Inflammatory macrophage (primary cell): ENCODE results near the gene MAPK8.
"Not testable (repeated sequence)": the region's sequence is repeated elsewhere in the genome, so short reads cannot be mapped to it uniquely, and the experiment has no call there.

Experiments
- DNase-seq, 2 donors: peaks; one replicate each; pipeline ENCODE4 v3.0.0-alpha.2; 2020 to 2022
- total RNA-seq, 18 experiments: gene quantifications; one replicate each; lab custom pipeline; 2026; ENCODE audit warnings: mixed read lengths in 6 of 18, inconsistent platforms in 2 of 18; lab: John Stamatoyannopoulos, UW

Gene MAPK8
- total RNA-seq: 27.1 to 53.0 (median 39.4) reads per million in 18 experiments

GRCh38 chr10:48306265-48306869 is at the start of gene MAPK8:
MAPK8 (plus strand) TSS chr10:48306677; CDS start chr10:48401661, 94,984 bp downstream.
- DNase-seq: peak; percentile 93 to 96

DNA sequence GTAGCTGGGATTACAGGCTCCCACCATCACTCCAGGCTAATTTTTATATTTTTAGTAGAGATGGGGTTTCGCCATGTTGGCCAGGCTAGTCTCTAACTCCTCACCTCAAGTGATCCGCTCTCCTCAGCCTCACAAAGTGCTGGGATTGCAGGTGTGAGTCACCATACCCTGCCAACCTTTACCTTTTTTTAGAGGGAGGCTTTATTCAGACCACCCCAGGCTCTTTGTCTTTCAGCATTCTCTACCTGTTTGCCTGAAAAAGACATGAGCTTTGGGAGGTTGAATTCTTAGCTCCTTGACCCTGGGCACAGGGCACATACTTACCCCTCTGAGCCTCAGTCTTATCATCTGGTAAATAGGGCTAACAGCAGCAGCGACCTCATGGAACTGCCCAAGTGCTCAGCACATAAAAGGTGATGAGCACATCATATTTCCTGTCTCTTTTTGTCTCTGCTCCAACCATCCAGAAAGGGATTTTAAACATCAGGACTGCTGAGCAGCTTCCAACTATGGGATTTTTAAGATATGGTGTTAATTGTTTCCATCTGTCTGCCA is 49.0 kb upstream of the MAPK8 start:
- DNase-seq: no peak

- DNase-seq: no peak
Observed at GRCh38 chr10:48258105-48258504, 48.4 kb upstream of the MAPK8 start.

GRCh38 chr10:48266528-48266927 is 39.9 kb upstream of the MAPK8 start:
- no peak for DNase-seq

GRCh38 chr10:48271047-48271730 is 35.3 kb upstream of the MAPK8 start:
- DNase-seq: no peak

DNA sequence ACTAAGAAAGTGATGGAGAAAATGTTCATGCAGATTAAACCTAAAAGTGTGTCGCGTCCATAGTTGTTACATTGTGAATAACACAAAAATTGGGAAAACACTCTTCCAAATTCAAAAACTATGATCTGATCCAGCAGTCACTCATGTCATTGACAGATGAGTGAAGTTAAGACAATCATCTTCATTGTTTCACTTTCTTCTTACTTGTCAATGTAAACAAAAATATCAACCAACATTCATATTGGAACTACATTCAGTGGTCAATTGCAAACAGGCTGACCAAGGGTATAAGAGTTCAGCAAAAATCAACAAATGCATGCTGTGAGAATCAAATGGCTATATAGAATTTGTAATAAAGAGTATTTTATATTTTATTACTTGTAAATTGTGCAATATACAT is 33.8 kb upstream of the MAPK8 start:
- no peak for DNase-seq

GRCh38 chr10:48273741-48274140 is 32.7 kb upstream of the MAPK8 start:
- no peak for DNase-seq

DNA sequence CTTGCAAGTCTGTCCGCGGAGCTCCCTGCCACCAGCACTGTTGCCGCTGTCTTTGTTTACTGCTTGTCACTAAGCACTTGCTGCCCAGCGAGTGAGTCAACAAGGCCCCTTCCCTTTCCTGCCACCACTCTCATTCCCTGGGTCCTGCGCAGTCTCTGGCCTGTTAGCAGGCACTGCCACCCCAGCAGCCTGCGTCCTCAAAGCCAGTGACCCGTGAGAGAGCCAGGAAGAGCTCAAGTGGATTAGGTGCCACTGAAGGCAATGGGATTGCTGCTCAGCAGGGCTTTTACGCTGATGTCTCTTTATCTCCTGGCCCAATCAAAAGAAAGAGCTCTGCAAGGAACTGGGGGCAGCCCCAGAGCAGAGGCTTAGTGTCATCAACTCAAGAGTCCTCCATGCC is 31.8 kb upstream of the MAPK8 start, which contains the start of gene FRMPD2:
Gene FRMPD2, minus strand, starts transcription at position 61 of the 400 bp plus-strand sequence. CDS start 129 bp downstream, outside the sequence.
- no peak for DNase-seq

GRCh38 chr10:48277093-48277492 is 29.4 kb upstream of the MAPK8 start:
- DNase-seq: no peak

DNA sequence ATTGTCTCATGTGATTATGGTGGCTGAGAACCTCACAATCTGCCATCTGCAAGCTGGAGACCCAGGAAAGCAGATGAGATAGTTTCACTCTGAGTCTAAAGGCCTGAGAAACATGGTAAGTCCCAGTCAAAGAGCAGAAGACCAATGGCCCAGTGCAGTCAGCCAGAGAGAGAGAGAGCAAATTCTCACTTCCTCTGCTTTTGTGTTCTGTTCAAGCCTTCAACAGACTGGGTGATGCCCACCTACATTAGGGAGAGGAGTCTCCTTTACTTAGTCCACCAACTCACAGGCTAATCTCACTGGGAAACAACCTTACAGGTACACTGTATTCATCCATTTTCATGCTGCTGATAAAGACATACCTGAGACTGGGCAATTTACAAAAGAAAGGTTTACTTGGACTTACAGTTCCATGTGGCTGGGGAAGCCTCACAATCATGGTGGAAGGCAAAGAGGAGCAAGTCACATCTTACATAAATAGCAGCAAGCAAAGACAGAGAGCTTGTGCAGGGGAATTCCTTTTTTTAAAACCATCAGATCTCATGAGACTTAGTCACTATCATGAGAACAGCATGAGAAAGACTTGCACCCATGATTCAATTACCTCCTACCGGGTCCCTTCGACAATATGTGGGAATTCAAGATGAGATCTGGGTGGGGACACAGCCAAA is 27.3 kb upstream of the MAPK8 start:
- DNase-seq: peak; percentile 19 to 63

- not testable (repeated sequence) for DNase-seq
Observed at GRCh38 chr10:48281697-48282096, 24.8 kb upstream of the MAPK8 start.

DNA sequence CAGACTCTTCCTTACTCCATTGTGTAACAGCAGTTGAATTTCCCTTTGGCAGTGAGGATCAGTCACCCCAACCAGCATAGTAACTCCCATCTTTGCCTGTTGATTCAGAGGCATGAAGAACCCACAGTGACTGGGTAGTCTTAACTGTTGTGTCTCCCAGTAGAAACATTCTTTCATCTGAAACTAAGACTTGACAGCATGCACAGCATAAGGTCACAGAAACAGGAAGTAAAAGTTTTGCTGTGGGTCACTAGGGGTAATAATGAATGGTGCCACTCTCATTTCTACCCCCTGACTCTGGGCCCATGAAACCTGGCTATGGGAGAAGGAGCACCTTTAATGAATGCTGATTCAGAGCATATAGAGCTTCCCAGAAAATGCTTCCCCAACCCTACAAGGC is 23.6 kb upstream of the MAPK8 start:
- no peak for DNase-seq

DNA sequence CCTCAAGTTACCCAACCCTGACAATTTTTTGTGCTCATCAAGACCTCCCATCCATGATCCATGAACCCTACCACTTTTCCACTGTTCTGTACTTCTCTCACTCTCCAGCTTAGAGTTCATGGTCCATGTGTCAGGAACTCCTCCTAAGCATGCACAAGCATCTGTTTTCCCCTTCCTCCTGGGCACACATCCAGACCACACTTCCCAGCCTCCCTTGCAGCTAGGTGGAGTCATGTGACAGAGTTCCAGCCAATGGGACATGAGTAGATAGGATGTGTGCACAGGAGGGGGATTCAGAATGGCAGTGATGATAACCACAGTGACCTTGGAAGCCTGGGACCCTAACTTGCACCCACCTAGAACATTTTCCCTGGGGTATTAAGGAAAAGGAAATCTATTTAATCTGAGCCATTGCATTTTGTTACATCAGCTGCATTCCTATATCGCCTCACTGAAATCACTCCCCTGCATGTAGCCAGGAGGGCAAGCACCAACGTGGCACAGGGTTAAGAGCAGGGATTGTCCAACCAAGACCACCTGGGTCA is 22.4 kb upstream of the MAPK8 start:
- DNase-seq: no peak

- DNase-seq: peak in 1 of 2 donors; percentile 55
Observed at GRCh38 chr10:48284811-48285210, 21.7 kb upstream of the MAPK8 start.

DNA sequence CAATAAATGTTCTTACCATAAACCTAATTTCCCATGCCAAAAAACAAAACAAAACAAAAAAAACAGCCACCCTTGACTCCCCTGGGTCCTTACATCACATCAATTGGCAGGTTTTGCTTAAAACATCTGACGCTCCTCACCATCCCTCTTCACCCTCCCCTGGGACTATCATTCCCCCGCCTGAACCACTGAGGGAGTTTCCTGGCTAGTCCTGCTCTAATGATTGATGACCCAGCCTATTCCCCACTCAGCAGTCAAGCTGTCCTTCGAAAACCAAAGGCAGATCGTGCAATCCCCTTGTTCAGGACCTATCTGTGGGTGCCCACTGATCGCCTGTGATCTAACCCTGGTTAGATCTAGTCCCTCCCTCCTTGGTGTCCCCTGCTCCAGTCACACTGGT is 20.8 kb upstream of the MAPK8 start:
- DNase-seq: no peak

DNA sequence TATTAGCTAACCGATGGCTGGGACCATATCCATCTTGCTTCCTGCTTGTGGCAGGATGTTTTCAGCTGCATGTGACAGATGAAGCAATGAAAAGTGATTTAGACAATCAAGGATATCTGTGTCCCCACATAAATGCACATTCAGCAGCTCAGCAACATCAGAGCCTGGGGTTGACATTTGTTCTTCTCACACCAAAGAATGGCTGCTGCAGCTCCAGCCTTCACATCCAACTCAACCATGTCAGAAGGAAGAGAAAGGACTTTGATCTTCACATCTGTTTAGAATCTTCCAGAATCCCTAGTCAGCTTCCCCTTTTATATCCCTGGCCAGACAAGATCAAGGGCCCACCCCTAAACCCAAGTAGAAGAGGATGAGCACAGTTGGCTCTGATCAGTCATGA is 20.1 kb upstream of the MAPK8 start:
- peak in 1 of 2 donors; percentile 18 for DNase-seq

DNA sequence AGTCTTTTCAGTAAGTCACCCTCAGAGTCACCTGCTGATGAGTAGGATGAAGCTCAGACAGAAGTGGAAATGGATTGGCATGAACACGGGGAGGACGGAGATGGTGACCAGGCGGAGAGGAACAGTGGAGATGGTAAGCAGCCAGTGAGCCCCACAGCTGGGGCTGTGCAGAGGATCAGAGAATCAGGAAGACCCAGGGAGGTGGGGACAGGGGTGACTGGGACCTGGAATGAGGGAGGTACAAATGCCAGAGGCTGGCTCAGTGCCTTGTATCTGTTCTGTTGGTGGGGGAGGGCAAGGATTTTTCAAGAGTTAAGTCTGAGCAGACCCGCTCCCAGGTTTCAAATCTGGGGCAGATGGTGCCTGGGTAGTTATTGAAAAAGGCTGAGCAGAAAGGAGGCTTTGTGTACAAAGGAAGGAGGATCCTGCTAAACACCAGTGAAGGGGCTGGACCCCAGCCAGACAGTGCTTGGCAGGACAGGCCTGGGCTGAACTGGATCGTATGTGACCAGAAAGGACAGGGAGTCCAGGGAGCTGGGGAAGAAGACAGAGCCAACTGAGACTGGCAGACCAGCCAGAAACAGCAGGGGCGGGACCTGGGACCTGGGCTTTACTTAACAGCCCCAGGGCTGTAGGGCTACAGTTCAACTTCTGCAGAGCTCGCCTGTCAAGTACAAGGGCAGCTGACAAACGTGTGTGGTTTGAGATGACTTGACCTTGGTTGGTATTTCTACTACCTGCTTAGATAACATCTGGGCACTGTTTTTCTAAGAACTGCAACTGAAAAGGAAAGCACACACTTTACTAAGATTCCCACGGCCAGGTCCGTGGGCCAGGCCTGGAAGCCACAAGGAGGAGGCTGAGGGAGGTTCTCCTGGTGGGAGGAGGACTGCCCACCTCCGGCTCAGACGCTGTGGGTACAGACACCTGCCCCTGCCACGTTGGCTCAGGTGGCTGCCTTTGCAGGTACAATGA is 18.8 kb upstream of the MAPK8 start:
- DNase-seq: no peak

DNA sequence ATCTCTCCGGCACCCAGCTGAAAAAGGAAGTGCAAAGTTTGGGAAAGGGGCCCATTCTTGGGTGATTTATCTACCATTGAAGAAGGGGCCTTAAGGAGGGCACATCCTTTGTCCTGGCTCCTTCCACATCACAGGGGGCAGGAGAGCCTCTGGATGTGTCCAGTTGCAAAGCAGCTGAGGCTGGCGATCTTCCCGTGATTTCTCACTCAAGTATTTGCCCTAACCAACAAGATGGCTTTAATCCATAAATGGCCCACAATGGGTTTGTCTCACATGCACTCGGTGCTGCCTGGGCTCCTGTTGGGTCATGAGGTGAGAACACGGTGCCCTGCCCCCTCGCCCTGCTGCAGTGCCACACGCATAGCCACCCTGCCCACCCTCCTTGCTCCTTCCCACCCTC is 17.8 kb upstream of the MAPK8 start:
- no peak for DNase-seq

GRCh38 chr10:48289501-48290238 is 16.8 kb upstream of the MAPK8 start:
- DNase-seq: peak; percentile 53 to 65

GRCh38 chr10:48290286-48290685 is 16.2 kb upstream of the MAPK8 start:
- DNase-seq: no peak

DNA sequence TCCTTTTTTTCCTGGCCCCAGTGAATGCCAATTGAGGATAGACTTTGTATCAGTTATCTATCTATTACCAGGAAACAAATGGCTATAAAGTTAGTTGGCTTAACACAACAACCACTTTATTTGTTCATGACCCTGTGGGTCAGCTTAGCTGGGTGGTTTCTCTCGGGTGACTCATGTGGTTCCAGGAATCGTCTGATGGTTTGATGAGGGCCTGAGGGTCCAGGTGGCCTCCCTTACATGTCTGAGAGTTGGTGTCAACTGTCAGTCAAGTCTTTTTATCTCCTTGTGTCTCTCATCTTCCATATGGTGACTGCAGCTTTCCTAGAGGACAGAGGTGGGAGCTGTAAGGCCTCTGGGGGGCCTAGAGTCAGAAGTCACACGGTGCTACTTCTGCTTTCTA is 15.3 kb upstream of the MAPK8 start:
- DNase-seq: no peak
